ENCODE measurements around the gene AQP10.
"Not testable (repeated sequence)": the region's sequence is repeated elsewhere in the genome, so short reads cannot be mapped to it uniquely, and the experiment has no call there.

DNA sequence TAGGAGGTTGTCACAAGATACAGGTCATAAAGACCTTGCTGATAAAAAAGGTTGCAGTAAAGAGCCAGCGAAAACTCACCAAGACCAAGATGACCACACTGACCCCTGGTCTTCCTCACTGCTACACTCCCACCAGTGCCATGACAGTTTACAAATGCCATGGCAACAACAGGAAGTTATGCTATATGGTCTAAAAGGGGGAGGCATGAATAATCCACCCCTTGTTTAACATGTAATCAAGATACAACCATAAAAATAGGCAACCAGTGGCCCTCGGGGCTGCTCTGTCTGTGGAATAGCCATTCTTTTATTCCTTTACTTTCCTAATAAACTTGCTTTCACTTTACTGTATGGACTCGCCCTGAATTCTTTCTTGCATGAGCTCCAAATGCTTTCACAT, 6.7 kb upstream of the AQP10 start:
- not testable (repeated sequence) for TF ChIP-seq SIN3A (IDR thresholded peaks at IDR 0.05; ENCODE audit: borderline replicate concordance, insufficient read depth, low read depth, low read length); TCF7L2 (IDR thresholded peaks at IDR 0.05; ENCODE audit: low read depth, low read length); POLR2AphosphoS5 (IDR thresholded peaks at IDR 0.05; ENCODE audit: low read depth, low read length); REST (IDR thresholded peaks at IDR 0.05; ENCODE audit: insufficient read depth in 1 of 2, low read depth in 2 of 2, low read length in 1 of 2)
- TF ChIP-seq, protein P1, sequence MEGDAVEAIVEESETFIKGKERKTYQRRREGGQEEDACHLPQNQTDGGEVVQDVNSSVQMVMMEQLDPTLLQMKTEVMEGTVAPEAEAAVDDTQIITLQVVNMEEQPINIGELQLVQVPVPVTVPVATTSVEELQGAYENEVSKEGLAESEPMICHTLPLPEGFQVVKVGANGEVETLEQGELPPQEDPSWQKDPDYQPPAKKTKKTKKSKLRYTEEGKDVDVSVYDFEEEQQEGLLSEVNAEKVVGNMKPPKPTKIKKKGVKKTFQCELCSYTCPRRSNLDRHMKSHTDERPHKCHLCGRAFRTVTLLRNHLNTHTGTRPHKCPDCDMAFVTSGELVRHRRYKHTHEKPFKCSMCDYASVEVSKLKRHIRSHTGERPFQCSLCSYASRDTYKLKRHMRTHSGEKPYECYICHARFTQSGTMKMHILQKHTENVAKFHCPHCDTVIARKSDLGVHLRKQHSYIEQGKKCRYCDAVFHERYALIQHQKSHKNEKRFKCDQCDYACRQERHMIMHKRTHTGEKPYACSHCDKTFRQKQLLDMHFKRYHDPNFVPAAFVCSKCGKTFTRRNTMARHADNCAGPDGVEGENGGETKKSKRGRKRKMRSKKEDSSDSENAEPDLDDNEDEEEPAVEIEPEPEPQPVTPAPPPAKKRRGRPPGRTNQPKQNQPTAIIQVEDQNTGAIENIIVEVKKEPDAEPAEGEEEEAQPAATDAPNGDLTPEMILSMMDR (IDR thresholded peaks at IDR 0.05), result not testable (repeated sequence)
